CD8-positive, alpha-beta memory T cell (primary cell): ENCODE measurements around the gene ISOC1. TPM values are rescaled to one million over a fixed set of nuclear protein-coding genes. Genes with fewer than 3 reads are reported as not detected.
A peak's percentile ranks its signal among the peaks of the same experiment; 100 is the strongest.

Source experiments
- CTCF ChIA-PET: fragments of 350-600 bp; sonication (Branson Sonifier 250); formaldehyde crosslinking; loops from one replicate; lab custom pipeline; 2021; ENCODE audit warnings: antibody characterized with exemption; lab: Charles Lee
- POLR2A ChIA-PET: fragments of 350-600 bp; sonication (Branson Sonifier 250); formaldehyde crosslinking; loops from one replicate; lab custom pipeline; 2021; ENCODE audit warnings: antibody characterized with exemption; lab: Charles Lee
- DNase-seq, 5 donors: peaks; one replicate each; pipeline versions ENCODE4 v3.0.0 to v3.0.0-alpha.2; 2020 to 2022; ENCODE audit warnings: mixed read lengths in 1 of 5
- H3K27ac ChIP-seq: one replicate; pipeline ENCODE4 v1.7.0; 2013; ENCODE audit warnings: low read depth, mild to moderate bottlenecking, low read length, moderate library complexity
- H3K27me3 ChIP-seq: 2 replicates; pipeline ENCODE4 v1.7.0; 2013; ENCODE audit warnings: low read length, mild to moderate bottlenecking; ENCODE audit not compliant: insufficient read depth, poor library complexity, severe bottlenecking
- H3K36me3 ChIP-seq: 2 replicates; pipeline ENCODE4 v1.7.0; 2013; ENCODE audit warnings: mild to moderate bottlenecking, low read length, moderate library complexity; ENCODE audit not compliant: insufficient read depth
- H3K4me1 ChIP-seq: 2 replicates; pipeline ENCODE4 v1.7.0; 2013; ENCODE audit warnings: mild to moderate bottlenecking, low read length, moderate library complexity; ENCODE audit not compliant: insufficient read depth
- H3K4me3 ChIP-seq: 2 replicates; pipeline ENCODE4 v1.7.0; 2013; ENCODE audit warnings: mild to moderate bottlenecking, low read length
- H3K9me3 ChIP-seq: 2 replicates; pipeline ENCODE4 v1.7.0; 2013; ENCODE audit warnings: mild to moderate bottlenecking, low read length
- H3K27ac Mint-ChIP-seq, 8 donors: one replicate each; pipeline ENCODE4 v1.8.0; 2020 to 2021; ENCODE audit warnings: mixed read lengths in 8 of 8, mild to moderate bottlenecking in 6 of 8, inconsistent platforms in 3 of 8, moderate library complexity in 3 of 8
- H3K27me3 Mint-ChIP-seq, 2 donors: one replicate each; pipeline ENCODE4 v1.8.0; 2020 to 2021; ENCODE audit warnings: mixed read lengths in 2 of 2, mild to moderate bottlenecking in 1 of 2, moderate library complexity in 1 of 2
- H3K36me3 Mint-ChIP-seq, 3 donors: one replicate each; pipeline ENCODE4 v1.8.0; 2020 to 2021; ENCODE audit warnings: mixed read lengths in 3 of 3, inconsistent platforms in 1 of 3, mild to moderate bottlenecking in 1 of 3
- H3K4me1 Mint-ChIP-seq, 3 donors: one replicate each; pipeline ENCODE4 v1.8.0; 2020 to 2021; ENCODE audit warnings: mixed read lengths in 3 of 3, inconsistent platforms in 1 of 3, mild to moderate bottlenecking in 1 of 3
- H3K4me3 Mint-ChIP-seq, 7 donors: one replicate each; pipeline ENCODE4 v1.8.0; 2020 to 2021; ENCODE audit warnings: mixed read lengths in 7 of 7, mild to moderate bottlenecking in 6 of 7, moderate library complexity in 4 of 7, inconsistent platforms in 2 of 7
- H3K9me3 Mint-ChIP-seq, 5 donors: one replicate each; pipeline ENCODE4 v1.8.0; 2020 to 2022; ENCODE audit warnings: mixed read lengths in 5 of 5, mild to moderate bottlenecking in 3 of 5, moderate library complexity in 2 of 5, inconsistent platforms in 1 of 5
- polyA plus RNA-seq: library from polyadenylated mRNA; unstranded; fragments of 300-500 nt; fragmentation: Illumina TruSeq; gene quantifications from one replicate; pipeline ENCODE4 v1.2.3, GENCODE V29; 2021
- total RNA-seq, 2 experiments: library from RNA; stranded (reverse); gene quantifications; one replicate each; pipeline ENCODE4 v1.2.3, GENCODE V29; 2021

ISOC1 gene
- total RNA-seq: 10 to 100 TPM; 22.7 to 24.7 TPM
- polyA plus RNA-seq: 33.0 TPM

DNA sequence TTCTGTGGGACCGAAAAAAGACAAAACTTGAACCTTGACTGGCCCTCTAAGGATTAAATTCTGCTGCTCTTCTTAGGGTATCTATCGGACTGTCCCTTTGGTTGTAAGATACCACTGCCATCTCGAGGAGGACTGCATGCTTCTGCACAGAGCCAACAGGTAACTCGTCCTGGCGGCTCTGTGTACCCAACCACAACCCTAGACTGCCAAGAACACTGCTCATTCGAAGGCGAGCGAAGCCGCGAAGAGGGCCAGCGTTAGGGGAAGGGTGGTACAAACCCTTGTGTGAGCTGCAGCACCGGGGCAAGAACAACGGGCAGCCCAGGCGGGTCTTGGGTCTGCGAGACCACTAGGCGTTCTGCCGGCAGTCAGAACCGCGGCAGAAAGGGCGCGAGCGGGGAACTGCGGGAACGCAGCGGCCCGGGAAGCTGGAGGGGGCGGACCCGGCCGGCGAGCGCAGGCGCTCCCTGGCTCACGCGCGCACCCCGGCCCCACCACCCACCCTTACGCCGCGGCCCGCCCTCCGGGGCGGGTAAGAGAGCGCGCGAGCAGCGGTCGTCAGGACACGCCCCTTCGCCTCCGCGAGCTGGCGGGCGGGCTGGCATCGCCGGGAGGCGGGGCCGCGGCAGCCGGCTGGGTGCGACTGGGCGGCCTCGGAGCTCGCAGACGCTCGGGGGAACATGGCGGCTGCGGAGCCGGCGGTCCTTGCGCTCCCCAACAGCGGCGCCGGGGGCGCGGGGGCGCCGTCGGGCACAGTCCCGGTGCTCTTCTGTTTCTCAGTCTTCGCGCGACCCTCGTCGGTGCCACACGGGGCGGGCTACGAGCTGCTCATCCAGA, at the start of gene ISOC1:
TSS of gene ISOC1 (plus strand) at position 663 of the 837 bp plus-strand sequence. CDS start at position 681, 18 bp downstream.
- H3K9me3 ChIP-seq: no peaks in the 10 kb centered on the region
- ChIA-PET CTCF (interaction anchor here (0.7 to 1.7 kb wide), 9 partner anchors 8 to 84 kb away, joined by 3 to 10 read pairs (median 4); no protein-coding TSS in a partner anchor), POLR2A (interaction anchor here (0.9 to 1.2 kb wide), 2 partner anchors 31 to 34 kb away, joined by 3 to 16 read pairs; no protein-coding TSS in a partner anchor)
- H3K27me3 ChIP-seq: no peaks in the 10 kb centered on the region
- DNase-seq: peak; percentile 87 to 95 (median 94)
- Mint-ChIP-seq H3K4me3 (peak within 1 kb of the TSS; percentile 90 to 97 (median 92)), H3K36me3 (peaks cover 0 to 5% (median 2%) of the 10 kb centered on the region in 3 donors), H3K27ac (peak within 1 kb of the TSS; percentile 80 to 92 (median 88)), H3K4me1 (peaks cover 29 to 46% (median 44%) of the 10 kb centered on the region in 3 donors), H3K27me3 (peaks cover 2 to 18% of the 10 kb centered on the region in 2 donors), H3K9me3 (no peaks in the 10 kb centered on the region)
- H3K4me1 ChIP-seq: peaks cover 15% of the 10 kb centered on the region
- peak within 1 kb of the TSS; percentile 69 for H3K4me3 ChIP-seq
- H3K36me3 ChIP-seq: no peaks in the 10 kb centered on the region
- peak within 1 kb of the TSS; percentile 62 for H3K27ac ChIP-seq

DNA sequence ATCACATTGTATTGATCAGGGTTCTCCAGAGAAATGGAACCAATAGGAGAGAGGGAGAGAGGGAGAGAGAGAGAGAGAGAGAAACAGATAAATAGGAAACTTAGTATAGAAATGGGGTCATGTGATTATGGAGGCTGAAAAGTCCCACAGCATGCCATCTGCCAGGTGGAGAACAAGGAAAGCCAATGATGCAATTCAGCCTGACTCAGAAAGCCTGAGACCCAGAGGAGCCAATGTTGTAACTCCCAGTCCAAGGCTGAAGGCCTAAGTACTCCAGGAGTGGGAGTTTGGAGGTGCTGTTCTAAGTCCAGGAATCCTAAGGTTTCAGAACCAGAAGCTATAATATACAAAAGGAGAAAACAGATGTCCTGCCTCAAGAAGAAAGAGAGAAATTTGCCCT, 48.4 kb upstream of the ISOC1 start:
- Mint-ChIP-seq H3K27me3 (peaks cover 1 to 5% of the 10 kb centered on the region in 2 donors), H3K9me3 (peaks cover 5 to 16% (median 9%) of the 10 kb centered on the region in 5 donors), H3K4me3 (no peak overlapping the region), H3K36me3 (no peaks in the 10 kb centered on the region), H3K27ac (no peak overlapping the region), H3K4me1 (no peaks in the 10 kb centered on the region)
- H3K4me3 ChIP-seq: no peak overlapping the region
- H3K36me3 ChIP-seq: no peaks in the 10 kb centered on the region
- H3K27ac ChIP-seq: no peak overlapping the region
- H3K27me3 ChIP-seq: no peaks in the 10 kb centered on the region
- no peak for DNase-seq
- ChIA-PET CTCF (no interaction called here), POLR2A (no interaction called here)
- H3K4me1 ChIP-seq: no peaks in the 10 kb centered on the region
- H3K9me3 ChIP-seq: no peaks in the 10 kb centered on the region

DNA sequence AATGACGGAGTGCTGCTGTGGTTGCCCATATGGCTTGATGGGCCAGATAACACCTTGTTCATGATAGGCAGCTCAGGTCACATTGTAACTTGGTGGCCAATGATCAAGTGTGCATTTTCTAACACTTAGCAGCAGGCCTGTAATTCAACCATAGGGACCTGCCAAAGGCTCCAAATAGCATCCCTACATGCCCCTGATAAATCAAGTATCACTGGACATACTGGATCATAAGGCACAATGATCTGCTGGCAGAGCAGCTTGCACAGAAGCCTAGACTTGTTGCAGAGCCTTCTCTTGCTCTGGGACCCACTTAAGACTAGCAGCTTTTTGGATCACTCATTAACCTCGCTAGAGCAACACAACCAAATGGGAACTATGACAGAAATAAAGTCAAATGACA, 46.0 kb upstream of the ISOC1 start:
- no peaks in the 10 kb centered on the region for H3K36me3 ChIP-seq
- POLR2A ChIA-PET: no interaction called here
- H3K4me3 Mint-ChIP-seq: no peak overlapping the region
- H3K4me1 Mint-ChIP-seq: no peaks in the 10 kb centered on the region
- H3K27ac Mint-ChIP-seq: no peak overlapping the region
- H3K4me1 ChIP-seq: no peaks in the 10 kb centered on the region
- no peaks in the 10 kb centered on the region for H3K9me3 ChIP-seq
- no peaks in the 10 kb centered on the region for H3K36me3 Mint-ChIP-seq
- H3K4me3 ChIP-seq: no peak overlapping the region
- CTCF ChIA-PET: no interaction called here
- no peak overlapping the region for H3K27ac ChIP-seq
- peaks cover 1 to 9% of the 10 kb centered on the region in 2 donors for H3K27me3 Mint-ChIP-seq
- no peaks in the 10 kb centered on the region for H3K27me3 ChIP-seq
- no peak for DNase-seq
- H3K9me3 Mint-ChIP-seq: peaks cover 3 to 16% (median 9%) of the 10 kb centered on the region in 5 donors

DNA sequence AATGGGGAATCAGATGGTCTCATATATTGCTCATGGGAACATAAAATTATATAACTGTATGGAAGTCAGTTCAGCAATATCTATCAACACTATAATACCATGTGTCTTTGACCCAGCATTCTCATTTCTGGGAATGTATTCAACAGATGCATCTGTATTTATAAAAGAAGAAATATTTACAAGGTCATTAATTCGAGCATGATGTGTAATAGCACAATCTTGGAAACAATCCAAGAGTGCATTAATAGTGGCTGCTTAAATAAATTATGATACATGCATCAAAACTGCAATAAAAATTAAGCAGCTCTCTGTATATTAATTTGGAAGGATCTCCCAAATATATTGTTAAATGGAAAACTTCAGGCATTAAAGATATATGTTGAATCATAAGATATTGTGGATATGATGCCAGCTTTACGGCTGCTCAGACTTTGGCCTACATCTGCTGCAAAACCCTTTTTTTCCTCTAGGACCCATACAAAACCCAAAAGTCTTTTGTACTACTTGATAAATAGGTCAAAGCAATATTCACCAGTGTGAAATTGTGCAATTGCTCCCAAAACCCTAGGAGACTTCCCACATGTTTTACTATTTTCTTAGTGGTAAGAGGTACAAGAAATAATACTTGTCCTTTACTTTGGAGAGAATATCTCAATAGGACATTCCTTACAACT, 45.3 kb upstream of the ISOC1 start:
- H3K27ac ChIP-seq: no peak overlapping the region
- Mint-ChIP-seq H3K9me3 (peaks cover 1 to 12% (median 6%) of the 10 kb centered on the region in 5 donors), H3K27me3 (peaks cover under 1 to 9% of the 10 kb centered on the region in 2 donors), H3K4me3 (no peak overlapping the region), H3K4me1 (no peaks in the 10 kb centered on the region), H3K36me3 (no peaks in the 10 kb centered on the region), H3K27ac (no peak overlapping the region)
- POLR2A ChIA-PET: no interaction called here
- H3K4me1 ChIP-seq: no peaks in the 10 kb centered on the region
- H3K27me3 ChIP-seq: no peaks in the 10 kb centered on the region
- CTCF ChIA-PET: no interaction called here
- no peak for DNase-seq
- no peaks in the 10 kb centered on the region for H3K36me3 ChIP-seq
- no peaks in the 10 kb centered on the region for H3K9me3 ChIP-seq
- no peak overlapping the region for H3K4me3 ChIP-seq

DNA sequence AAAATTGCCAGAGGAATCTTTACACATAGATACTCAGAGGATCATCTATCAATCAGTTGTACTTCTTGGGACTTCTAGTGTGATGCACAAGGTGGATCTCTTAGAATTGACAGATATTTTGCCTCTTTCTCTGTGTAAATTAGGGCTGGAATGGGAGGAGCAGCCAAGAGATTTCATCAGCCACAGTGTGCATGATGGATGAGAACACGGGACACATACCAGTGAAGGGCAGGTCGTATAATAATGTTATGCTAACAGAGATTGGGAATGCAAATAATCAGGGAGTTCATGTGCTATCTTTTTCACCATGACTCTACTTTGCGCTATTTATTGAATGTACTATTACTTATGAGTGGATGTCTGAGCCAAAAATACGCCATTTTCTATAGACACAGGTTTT, 43.3 kb upstream of the ISOC1 start:
- Histone ChIP-seq H3K9me3 (no peaks in the 10 kb centered on the region), H3K27me3 (no peaks in the 10 kb centered on the region), H3K27ac (no peak overlapping the region), H3K4me1 (no peaks in the 10 kb centered on the region), H3K4me3 (no peak overlapping the region), H3K36me3 (no peaks in the 10 kb centered on the region)
- H3K4me3 Mint-ChIP-seq: no peak overlapping the region
- no peak overlapping the region for H3K27ac Mint-ChIP-seq
- H3K27me3 Mint-ChIP-seq: peaks cover 0 to 9% of the 10 kb centered on the region in 2 donors
- POLR2A ChIA-PET: no interaction called here
- peaks cover 0 to 3% (median 0%) of the 10 kb centered on the region in 5 donors for H3K9me3 Mint-ChIP-seq
- CTCF ChIA-PET: no interaction called here
- no peaks in the 10 kb centered on the region for H3K4me1 Mint-ChIP-seq
- no peaks in the 10 kb centered on the region for H3K36me3 Mint-ChIP-seq
- no peak for DNase-seq

DNA sequence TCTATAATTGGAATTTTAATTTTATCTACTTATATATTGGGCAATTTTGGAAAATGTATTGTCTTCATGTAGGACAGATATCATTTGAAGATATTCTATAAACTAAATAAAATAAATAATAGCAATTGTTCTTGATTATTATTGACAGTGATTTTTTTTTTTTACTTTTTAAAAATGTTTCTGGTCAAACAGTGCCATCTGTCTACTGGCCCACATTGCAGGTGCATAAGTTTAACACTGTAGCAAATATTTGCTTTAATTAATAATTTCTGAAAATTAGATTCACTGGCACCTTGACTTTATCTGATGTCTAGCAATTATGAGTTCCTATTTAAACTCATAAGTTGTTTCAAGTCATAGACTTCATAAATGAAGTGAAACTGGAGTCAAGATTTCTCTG, 41.1 kb upstream of the ISOC1 start:
- H3K4me3 Mint-ChIP-seq: no peak overlapping the region
- Histone ChIP-seq H3K9me3 (no peaks in the 10 kb centered on the region), H3K27me3 (no peaks in the 10 kb centered on the region), H3K4me1 (no peaks in the 10 kb centered on the region), H3K27ac (no peak overlapping the region), H3K4me3 (no peak overlapping the region), H3K36me3 (no peaks in the 10 kb centered on the region)
- no peak overlapping the region for H3K27ac Mint-ChIP-seq
- H3K4me1 Mint-ChIP-seq: no peaks in the 10 kb centered on the region
- peaks cover 0 to 9% (median 2%) of the 10 kb centered on the region in 5 donors for H3K9me3 Mint-ChIP-seq
- ChIA-PET CTCF (no interaction called here), POLR2A (no interaction called here)
- DNase-seq: no peak
- H3K27me3 Mint-ChIP-seq: peaks cover 0 to 18% of the 10 kb centered on the region in 2 donors
- H3K36me3 Mint-ChIP-seq: peaks cover 0 to 6% (median 0%) of the 10 kb centered on the region in 3 donors

DNA sequence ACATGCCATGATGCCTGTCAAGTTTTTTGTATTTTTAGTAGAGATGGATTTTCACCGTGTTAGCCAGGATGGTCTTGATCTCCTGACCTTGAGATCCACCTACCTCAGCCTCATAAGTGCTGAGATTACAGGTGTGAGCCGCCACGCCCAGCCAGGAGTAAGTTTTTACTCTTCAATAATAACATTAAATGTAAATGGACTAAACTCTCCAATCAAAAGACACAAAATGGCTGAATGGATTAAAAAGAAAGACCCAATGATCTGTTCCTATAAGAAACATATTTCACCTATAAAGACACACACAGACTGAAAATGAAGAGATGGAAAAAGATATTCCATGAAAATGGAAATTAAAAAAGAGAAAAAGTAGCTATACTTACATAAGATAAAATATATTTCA, 37.2 kb upstream of the ISOC1 start:
- Histone ChIP-seq H3K4me3 (no peak overlapping the region), H3K36me3 (no peaks in the 10 kb centered on the region), H3K9me3 (no peaks in the 10 kb centered on the region), H3K27me3 (no peaks in the 10 kb centered on the region), H3K27ac (no peak overlapping the region), H3K4me1 (no peaks in the 10 kb centered on the region)
- ChIA-PET POLR2A (no interaction called here), CTCF (no interaction called here)
- Mint-ChIP-seq H3K9me3 (peaks cover 0 to 9% (median 2%) of the 10 kb centered on the region in 5 donors), H3K27ac (no peak overlapping the region), H3K27me3 (peaks cover 0 to 11% of the 10 kb centered on the region in 2 donors), H3K4me3 (no peak overlapping the region), H3K4me1 (no peaks in the 10 kb centered on the region), H3K36me3 (peaks cover 0 to 6% (median 0%) of the 10 kb centered on the region in 3 donors)
- no peak for DNase-seq

DNA sequence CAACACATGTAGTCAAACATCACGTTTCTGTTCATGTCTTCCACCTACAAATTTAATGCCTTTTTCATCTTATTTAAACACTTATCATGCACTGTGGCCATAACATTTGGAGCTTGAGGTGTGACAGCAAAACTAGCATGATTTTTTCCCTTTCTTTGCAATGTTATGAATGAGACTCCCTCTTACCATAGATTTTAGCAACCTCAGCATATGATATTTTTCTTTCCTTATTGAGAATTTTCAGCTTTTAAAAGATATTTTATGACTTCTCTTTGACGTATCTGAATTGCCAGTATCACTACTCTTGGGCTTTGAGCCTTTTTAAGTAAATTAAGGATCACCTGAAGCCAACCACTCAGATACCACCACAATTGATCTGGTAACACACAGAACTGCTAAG, 32.7 kb upstream of the ISOC1 start:
- POLR2A ChIA-PET: no interaction called here
- Mint-ChIP-seq H3K9me3 (peaks cover 0 to 1% (median under 1%) of the 10 kb centered on the region in 5 donors), H3K4me3 (no peak overlapping the region), H3K36me3 (peaks cover 0 to 1% (median 0%) of the 10 kb centered on the region in 3 donors), H3K27ac (no peak overlapping the region), H3K27me3 (peaks cover 0 to 9% of the 10 kb centered on the region in 2 donors), H3K4me1 (no peaks in the 10 kb centered on the region)
- Histone ChIP-seq H3K9me3 (no peaks in the 10 kb centered on the region), H3K4me1 (no peaks in the 10 kb centered on the region), H3K4me3 (no peak overlapping the region), H3K27me3 (no peaks in the 10 kb centered on the region), H3K36me3 (no peaks in the 10 kb centered on the region), H3K27ac (no peak overlapping the region)
- CTCF ChIA-PET: no interaction called here
- DNase-seq: no peak
